Skeletal muscle cell (primary cell): ENCODE results near the gene ALPK3.

Source experiments
- DNase-seq: peaks from one replicate; pipeline ENCODE4 v3.0.0-alpha.2; 2010; ENCODE audit warnings: low read depth
- H3K4me3 ChIP-seq: 2 replicates; pipeline ENCODE4 v1.5.1; 2011; ENCODE audit warnings: low read depth, mild to moderate bottlenecking, control low read depth, low read length, moderate library complexity

The ALPK3 gene, protein sequence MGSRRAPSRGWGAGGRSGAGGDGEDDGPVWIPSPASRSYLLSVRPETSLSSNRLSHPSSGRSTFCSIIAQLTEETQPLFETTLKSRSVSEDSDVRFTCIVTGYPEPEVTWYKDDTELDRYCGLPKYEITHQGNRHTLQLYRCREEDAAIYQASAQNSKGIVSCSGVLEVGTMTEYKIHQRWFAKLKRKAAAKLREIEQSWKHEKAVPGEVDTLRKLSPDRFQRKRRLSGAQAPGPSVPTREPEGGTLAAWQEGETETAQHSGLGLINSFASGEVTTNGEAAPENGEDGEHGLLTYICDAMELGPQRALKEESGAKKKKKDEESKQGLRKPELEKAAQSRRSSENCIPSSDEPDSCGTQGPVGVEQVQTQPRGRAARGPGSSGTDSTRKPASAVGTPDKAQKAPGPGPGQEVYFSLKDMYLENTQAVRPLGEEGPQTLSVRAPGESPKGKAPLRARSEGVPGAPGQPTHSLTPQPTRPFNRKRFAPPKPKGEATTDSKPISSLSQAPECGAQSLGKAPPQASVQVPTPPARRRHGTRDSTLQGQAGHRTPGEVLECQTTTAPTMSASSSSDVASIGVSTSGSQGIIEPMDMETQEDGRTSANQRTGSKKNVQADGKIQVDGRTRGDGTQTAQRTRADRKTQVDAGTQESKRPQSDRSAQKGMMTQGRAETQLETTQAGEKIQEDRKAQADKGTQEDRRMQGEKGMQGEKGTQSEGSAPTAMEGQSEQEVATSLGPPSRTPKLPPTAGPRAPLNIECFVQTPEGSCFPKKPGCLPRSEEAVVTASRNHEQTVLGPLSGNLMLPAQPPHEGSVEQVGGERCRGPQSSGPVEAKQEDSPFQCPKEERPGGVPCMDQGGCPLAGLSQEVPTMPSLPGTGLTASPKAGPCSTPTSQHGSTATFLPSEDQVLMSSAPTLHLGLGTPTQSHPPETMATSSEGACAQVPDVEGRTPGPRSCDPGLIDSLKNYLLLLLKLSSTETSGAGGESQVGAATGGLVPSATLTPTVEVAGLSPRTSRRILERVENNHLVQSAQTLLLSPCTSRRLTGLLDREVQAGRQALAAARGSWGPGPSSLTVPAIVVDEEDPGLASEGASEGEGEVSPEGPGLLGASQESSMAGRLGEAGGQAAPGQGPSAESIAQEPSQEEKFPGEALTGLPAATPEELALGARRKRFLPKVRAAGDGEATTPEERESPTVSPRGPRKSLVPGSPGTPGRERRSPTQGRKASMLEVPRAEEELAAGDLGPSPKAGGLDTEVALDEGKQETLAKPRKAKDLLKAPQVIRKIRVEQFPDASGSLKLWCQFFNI (N-terminal part only)

DNA sequence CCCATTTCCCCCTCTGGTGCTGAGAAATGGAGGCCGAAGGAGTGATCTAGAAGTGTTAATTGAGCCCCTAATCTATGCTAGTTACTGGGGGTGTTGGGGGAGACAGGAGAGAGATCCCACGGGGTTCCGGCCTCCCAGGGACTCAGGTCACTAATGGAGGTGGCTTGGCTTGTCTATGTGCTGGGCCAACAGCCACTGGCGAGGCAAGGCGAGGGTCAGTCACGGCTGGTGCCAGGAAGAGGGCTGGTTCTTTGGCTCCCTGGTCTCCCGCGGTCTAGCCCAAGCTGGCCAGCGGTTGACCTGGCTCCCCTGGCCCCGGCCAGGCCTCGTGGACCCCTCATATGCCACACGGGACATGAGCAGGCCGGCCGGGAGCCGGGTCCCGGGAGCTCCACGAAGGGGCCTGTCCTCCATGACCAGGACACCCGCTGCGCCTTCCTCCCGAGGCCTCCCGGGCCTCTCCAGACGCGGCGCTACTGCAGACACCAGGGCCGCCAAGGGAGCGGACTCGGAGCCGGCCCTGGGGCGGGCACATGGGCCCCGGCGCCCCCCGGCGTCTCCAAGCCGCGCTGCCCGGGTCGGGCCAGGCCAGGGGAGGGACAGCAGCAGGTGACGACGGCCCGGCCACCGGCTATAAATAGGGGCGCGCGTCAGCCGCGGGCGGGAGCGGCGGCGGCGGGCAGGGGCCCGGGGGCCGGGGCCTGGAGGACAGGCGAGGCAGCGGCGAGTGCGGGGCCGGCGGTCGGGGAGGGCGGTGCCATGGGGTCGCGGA, at the start of gene ALPK3:
TSS of gene ALPK3 (plus strand) at position 663 of the 772 bp plus-strand sequence. CDS start at position 760, 97 bp downstream.
- peak within 1 kb of the TSS; percentile 51 for H3K4me3 ChIP-seq
- no peak for DNase-seq

GRCh38 chr15:84772031-84772430, 45.1 kb upstream of the ALPK3 start:
- H3K4me3 ChIP-seq = no peak overlapping the region

GRCh38 chr15:84772467-84772866, 44.7 kb upstream of the ALPK3 start:
- DNase-seq = no peak
- H3K4me3 ChIP-seq = no peak overlapping the region

More at GRCh38 chr15:84772031-84772430, 45.1 kb upstream of the ALPK3 start:
- no peak for DNase-seq

DNA sequence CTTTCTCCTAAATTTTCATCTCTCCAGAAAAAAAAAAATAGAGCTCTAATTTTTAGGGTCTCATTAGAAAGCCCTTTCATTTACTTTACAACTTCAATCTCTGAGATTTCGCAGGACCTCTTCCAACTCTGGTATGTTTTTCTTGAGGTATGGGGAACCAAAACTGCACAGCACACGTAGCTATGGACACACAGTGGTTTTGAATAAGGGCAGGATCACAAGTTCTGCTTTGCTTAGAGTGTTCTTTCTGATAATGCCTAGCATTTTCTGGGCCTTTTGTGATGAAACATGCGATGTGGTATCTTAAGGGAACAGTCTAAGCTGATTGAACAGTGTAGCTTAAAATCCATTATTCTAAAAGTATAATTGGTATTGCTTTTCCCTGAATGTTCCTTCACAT, 43.4 kb upstream of the ALPK3 start:
- no peak for DNase-seq

DNA sequence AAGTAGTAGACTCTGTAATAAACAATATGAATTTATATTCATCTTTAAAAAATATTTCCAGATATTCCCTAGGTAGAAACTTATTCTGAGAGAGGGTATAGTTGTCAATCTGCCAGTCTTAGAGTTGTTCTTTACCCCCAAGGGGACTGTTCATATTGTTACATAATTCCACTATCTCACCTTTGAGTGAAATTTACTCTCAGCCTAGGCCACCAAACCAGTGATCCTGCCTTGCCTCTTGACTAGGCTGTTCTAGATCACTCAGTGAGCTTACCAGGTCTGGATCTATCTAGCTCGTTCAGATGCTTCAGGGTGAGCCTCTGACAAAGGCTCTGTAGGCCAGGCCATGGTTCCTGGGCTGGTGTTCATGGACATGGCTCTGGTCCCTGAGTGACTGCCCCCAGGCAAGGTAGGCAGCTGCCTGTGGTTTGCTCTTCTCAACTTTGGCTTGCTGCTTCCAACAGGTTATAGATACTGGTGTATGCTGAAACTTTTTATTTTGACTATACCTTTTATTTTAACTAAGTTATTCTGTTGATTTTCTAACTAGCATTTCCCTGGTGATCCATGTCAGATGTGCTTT, 41.2 kb upstream of the ALPK3 start:
- H3K4me3 ChIP-seq = no peak overlapping the region
- DNase-seq = no peak

More for the DNA sequence above, 43.4 kb upstream of the ALPK3 start:
- H3K4me3 ChIP-seq = no peak overlapping the region

GRCh38 chr15:84778194-84778593, 39.0 kb upstream of the ALPK3 start:
- no peak overlapping the region for H3K4me3 ChIP-seq
- no peak for DNase-seq

DNA sequence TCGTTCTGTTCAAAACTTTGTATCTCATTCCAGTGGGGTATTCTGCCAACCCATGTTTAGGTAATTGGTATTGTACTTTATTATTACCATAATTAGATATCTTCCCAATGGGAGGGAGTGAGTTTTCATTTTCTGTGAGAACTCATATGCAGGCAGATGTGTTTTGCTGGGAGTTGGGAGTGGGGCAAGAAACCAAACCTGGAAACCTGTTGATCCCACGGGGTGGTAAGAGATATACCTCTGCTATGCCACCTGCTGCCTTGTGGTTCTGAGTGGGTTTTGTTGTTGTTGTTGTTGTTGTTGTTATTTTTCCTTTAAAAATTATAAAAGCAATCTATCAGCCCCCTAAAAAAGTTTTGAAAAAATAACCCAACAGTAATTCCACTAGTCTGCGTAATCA, 36.7 kb upstream of the ALPK3 start:
- H3K4me3 ChIP-seq = no peak overlapping the region
- DNase-seq = no peak

- no peak overlapping the region for H3K4me3 ChIP-seq
- DNase-seq = peak; percentile 9
Observed at GRCh38 chr15:84781495-84781894, 35.7 kb upstream of the ALPK3 start.

DNA sequence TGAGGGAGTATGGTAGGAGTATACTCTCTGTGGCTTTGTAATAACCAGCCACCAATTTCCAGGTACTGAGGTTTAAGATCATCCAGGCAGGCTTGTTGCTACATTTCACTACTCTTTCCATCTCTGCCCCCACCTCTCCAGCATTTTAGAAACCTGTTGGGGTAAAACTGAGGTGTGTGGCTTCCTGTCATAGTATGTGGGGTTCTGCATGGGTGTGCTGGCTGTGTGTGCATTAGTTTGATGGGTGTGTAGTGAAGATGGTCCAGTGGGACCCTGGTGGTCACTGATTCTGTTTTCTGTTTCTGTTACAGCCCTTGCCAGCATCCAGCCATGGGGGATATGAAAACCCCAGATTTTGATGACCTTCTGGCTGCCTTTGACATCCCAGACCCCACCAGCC, 34.8 kb upstream of the ALPK3 start:
- no peak for DNase-seq

GRCh38 chr15:84783493-84784251, 33.5 kb upstream of the ALPK3 start:
- no peak for DNase-seq
- H3K4me3 ChIP-seq = no peak overlapping the region

More for the DNA sequence above, 34.8 kb upstream of the ALPK3 start:
- no peak overlapping the region for H3K4me3 ChIP-seq

GRCh38 chr15:84784262-84784661, 32.9 kb upstream of the ALPK3 start:
- no peak overlapping the region for H3K4me3 ChIP-seq
- DNase-seq = no peak

DNA sequence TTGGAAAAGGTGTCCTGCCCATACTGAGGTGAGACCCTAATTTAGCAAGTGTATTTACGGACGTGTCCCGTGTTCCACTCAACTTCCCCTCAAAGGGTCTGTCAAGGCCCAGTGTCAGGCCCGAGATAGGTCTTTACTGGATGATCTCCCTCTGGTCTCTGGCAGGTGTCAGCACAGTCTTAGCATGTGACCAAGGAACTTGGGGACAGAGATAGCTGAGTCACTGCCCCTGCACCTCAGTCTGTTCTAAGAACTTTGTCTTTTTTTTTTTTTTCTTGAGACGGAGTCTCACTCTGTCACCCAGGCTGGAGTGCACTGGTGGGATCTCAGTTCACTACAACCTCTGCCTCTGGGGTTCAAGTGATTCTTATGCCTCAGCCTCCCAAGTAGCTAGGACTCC, 32.1 kb upstream of the ALPK3 start:
- no peak for DNase-seq
- H3K4me3 ChIP-seq = no peak overlapping the region

DNA sequence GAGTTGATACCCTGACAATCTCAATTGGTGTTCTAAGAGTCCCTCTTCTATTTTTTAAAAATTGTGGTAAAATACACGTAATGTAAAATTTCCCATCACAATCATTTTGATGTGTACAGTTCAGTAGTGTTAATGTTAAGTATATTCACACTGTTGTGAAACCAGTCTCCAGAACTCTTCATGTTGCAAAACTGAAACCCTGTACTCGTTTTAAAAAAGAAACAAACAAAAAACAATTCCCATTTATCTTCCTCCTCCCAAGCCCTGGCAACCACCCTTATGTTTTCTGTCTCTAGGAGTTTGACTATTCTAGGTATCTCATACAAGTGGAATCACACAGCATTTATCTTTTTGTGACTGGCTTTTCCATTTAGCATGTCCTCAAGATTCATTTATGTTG, 28.7 kb upstream of the ALPK3 start:
- no peak overlapping the region for H3K4me3 ChIP-seq
- no peak for DNase-seq

- DNase-seq = no peak
- H3K4me3 ChIP-seq = no peak overlapping the region
Observed at GRCh38 chr15:84789762-84790161, 27.4 kb upstream of the ALPK3 start.

GRCh38 chr15:84790676-84791075, 26.5 kb upstream of the ALPK3 start:
- no peak overlapping the region for H3K4me3 ChIP-seq
- DNase-seq = no peak

- no peak for DNase-seq
Observed at GRCh38 chr15:84791763-84792162, 25.4 kb upstream of the ALPK3 start.

DNA sequence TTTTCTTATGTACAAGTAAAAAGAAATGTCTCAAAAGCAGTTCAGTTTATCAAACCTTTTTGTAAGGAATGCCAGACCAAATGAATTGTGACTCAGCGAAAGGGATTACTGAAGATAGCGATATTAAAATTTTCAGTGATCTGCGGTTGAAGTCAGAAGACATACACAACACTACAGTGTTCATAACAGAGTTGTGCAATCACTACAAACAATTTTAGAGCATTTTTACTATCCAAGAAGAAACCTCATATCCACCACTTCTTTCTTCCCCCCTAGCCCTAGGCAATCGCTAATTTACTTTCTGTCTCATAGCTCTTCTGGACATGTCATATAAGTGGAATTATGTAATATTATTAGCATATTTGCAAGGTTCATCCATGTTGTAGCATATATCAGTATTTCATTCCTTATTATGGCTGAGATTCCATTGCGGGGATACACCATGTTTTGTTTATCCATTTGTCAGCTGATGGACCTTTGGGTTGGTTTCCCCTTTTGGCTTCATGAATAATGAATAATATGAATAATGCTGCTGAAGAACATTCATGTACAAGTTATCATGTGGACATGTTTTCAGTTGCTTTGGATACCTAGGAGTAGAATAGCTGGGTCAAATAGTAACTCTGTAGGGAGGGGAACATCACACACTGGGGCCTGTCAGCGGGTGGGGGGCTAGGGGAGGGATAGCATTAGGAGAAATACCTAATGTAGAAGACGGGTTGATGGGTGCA, 23.6 kb upstream of the ALPK3 start:
- H3K4me3 ChIP-seq = no peak overlapping the region
- no peak for DNase-seq

More at GRCh38 chr15:84791763-84792162, 25.4 kb upstream of the ALPK3 start:
- H3K4me3 ChIP-seq = no peak overlapping the region
